Middle frontal gyrus (tissue), 1 donor: ENCODE measurements around the gene FBN2.
"Not testable (repeated sequence)": the region's sequence is repeated elsewhere in the genome, so short reads cannot be mapped to it uniquely, and the experiment has no call there.

Experiments used
- DNase-seq: peaks from one replicate; pipeline ENCODE4 v3.0.0-alpha.2; 2015; ENCODE audit warnings: low spot score; ENCODE audit errors: extremely low spot score

The FBN2 gene

DNA sequence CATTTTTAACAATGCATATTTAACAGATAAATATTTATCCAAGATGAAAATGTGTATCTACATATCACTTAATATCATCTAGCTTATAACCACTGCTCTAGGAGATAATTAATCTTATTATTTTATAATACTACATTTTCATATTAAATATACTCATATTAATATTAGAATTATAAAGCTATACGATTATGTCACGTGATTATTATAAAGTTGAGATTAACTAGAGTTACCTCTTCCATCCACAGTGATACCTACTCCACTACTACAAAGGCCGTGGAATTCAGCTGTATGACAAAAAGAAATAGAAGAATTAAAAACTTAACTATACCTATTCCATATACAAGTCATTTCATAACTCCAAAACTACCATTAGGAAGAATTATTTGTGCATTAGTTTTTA, 171.9 kb downstream of the FBN2 start:
- no peak for DNase-seq

DNA sequence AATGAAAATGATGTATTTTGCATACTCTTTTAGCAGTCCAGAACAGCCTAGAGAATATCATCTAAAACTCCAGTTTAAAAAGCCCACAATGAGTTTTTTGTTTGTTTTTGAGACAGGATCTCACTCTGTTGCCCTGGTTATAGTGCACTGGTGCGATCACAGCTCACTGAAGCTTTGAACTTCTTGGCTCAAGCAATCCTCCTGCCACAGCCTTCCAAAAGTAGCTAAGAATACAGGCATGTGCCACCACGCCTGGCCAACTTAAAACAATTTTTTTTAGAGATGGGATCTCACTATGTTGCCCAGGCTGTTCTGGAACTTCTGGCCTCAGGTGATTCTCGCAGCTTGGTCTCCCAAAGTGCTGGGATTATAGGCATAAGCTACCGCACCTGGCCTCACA, 175.7 kb downstream of the FBN2 start:
- no peak for DNase-seq

DNA sequence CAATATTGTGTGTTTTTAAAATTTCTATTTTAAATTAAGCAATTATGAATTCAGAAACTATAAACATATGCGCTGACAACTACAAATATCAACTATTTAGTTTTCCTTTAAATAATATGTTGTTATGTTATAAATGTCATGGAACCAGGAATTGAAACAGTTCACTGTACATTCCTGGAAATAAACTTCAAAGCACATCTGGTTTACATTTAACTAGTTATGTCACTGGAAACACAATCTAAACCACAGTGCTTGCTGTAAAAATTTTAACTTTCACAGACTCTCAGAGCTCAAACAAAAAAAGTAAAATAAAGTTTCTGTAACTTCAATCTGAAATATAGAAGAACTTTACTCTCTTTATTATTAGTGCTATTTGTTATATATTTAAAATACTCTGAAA, 179.2 kb downstream of the FBN2 start:
- no peak for DNase-seq

DNA sequence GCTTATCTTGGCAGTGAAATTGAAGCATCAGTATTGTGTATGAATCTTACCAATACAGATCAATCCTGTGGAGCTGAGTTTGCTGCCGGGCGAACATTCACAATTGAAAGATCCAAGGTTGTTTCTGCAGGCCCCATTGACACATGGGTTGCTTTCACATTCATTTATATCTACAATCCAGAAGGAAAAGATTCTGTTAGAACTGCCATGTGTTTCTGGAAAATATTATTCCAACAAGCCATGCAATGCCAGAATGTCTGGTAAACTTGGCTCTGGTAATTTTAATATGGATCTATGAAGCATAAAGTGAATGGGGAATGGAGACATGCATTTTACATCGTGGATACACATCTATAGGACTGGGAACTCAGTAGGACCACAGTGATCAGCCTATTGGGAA, 180.8 kb downstream of the FBN2 start:
- no peak for DNase-seq

DNA sequence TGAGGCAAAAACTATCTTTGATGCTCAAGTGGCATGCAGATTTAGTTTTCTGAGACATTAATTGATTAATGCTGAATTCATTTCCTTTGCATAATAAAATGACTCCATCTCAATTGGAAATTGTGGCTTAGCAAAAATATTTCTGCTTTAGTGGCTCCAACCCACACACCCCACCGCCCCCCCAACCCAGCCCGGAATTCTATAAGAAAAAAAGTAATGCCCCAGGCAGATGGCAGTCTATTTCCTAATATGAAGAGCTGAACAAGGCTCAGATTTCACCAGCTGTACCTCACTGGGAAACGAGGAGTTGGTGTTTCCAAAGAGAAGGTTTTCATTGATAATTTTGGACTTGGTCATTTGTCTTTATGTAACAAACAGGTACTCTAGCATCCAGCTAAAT, 182.1 kb downstream of the FBN2 start:
- no peak for DNase-seq

DNA sequence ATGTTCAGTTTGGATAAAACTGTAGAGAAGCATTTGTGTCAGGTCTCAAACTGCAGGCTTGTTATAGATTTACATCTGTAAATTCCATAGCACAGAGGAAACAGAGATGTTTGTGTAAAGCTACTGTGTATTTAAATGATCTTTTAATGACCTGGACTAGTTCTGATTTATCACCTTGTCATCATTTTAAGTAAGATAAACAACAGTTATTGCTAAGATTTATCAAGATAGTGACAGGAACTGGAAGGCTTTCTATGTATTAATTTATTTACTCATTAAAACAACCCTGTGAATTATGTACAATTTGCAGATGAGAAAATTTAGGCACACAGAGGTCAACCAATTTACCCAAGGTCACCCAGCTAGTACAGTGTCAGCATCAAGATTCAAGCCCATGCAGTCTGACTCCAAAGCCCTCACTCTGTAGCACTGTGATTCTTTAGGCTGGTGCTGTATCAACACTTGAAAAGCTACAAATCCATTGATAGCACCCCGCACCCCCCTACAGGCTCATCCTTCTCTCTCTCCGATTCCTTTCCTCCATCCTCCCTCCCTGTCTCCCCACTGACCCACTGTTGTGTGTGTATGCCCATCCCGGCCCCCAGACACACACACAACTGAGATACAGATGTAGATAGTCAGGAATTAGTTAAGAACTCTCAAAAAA, 184.5 kb downstream of the FBN2 start:
- no peak for DNase-seq

DNA sequence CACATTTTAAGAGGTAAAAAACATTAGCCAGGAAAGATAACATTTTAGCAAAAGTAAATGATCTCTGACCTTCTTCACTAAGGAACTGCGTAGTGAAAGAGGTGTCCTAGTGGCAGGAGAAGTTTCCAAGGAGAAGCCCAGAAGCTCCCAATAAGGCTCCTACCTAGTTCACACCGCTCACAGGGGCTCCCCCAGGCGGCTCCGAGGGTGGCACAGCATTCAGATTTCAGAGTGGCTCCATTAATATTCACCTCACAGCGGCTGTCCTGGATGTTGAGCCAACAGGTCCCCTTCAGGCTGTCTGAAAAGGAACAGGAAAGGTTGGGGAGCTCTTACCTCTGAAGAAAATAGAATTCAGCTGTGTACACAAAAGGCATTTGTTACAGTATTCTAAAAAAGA, 187.3 kb downstream of the FBN2 start:
- no peak for DNase-seq

DNA sequence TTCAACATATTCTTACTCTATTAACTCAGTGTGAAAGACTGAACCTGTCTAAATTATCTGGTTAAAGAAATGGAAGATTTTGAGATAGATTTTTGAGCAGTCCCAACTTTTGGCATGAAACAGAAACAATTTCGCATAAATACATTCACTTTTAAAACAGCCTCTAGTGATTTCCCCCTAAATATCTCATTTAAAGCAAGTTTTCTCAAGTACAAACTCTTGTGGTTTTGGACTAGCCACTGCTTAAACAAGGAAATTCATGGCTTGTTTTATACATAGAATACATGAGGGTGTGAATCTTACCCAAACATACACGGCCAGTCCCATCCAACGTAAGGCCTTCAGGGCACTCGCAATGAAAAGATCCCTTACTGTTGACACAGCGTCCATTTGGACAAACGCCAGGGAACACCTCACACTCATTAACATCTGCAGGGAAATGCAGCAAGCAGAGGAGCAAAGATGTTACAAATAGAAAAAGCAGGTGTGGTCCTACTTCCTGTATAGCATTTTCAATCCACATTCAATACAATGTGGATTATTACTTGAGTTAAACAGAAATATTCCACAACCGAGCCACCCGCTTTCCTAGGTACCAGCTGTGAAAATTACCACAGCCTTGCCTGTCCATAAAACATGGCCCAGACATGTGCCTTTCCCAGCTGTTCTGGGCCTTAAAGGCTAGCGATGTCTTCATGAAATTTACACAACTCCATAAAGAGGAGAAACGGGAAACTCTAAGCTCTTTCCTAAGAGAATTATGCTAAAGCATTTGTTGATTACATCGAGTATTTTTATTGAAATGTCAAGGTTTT, 188.8 kb downstream of the FBN2 start:
- no peak for DNase-seq

DNA sequence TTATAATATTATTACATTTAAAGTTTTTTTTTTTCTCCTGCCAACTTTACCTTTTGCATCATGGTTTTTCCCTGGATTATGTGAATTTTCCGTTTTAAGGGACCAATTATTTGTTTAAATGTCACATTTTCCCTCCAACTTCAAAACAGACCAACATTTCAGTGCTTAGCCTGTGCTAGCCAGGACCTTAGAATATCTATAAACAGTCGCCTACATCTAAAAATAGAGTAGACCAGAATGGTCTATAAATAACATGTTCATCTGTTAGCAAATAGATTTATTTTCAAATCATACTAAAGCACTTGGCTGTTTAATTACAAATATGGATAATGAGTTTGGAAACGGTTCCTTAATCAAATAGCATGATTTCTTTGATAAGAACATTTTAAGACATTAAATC, 192.0 kb downstream of the FBN2 start:
- DNase-seq = no peak

DNA sequence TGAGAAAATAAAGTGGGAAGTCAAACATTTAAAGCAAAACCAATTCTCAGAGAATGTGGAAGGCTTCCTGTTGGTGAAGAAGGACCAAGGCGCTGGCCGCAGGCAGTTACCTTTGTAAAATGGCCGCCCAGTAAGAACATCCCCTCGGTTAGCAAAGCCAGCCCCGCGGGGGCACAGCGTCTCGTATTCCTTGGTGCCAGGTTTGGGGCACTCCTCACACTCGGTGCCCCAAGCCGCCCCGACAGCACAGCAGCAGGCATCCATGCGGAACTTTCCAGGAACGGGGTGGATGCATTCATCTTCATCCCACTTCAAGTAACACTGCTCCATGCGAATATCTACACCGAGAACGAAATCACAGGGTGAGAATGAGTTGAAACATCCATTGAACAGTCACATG, 192.8 kb downstream of the FBN2 start:
- no peak for DNase-seq

DNA sequence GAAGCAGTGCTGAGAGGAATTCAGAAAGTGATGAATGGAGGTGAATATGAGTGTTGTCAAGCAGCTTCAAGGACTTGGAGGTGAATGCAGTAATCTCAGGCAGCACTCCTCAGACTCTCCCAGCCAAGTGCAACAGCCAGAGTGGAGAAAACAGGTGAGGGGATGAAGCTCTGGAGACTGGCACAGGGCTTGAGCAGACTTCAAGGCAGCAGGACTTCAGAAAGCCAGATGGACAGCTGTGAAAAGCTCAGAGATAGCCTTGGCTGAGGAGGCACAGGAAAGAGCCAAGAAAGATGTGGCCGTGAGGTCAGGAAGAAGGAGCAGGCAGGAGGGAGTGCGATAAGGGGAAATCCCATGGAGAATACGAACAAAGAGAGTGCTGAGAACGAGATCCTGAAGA, 194.9 kb downstream of the FBN2 start:
- DNase-seq = no peak

DNA sequence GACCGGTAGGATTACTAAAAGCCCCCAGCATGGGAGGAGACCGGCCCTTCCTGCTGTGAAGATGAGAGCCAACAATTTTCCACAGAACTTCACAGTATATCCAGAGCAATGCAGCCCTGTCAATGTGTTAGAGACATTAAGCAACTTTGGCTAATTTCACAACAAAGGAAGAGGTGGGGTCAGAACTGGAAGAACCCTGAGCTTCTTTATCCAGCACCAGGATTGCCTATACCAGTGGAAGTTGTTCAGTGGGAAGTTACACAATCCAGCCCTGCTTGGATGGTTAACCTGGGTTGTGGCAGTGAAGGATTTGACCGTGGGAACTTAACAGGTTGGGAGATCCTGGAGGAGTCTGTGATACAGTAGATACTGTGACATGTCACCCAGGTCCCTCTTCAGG, 197.0 kb downstream of the FBN2 start:
- DNase-seq = no peak

DNA sequence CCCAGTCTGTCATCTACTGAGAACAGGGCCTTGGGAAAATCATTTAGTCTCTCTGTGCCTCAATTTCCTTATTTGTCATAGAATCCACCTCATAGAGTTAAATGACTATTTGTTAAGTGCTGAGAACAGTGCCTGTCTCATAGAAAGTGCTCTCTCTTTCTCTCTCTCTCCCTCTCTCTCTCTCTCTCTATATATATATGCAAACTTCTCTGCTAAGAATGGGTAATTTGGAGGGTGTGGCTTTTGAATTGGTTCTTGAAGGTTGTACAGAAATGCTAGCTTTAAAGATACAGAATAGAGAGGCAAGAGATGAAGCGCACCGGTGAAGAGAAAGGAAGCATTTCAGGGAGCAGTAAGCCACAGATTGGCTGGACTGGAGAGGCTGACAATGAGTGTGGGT, 197.4 kb downstream of the FBN2 start:
- no peak for DNase-seq

DNA sequence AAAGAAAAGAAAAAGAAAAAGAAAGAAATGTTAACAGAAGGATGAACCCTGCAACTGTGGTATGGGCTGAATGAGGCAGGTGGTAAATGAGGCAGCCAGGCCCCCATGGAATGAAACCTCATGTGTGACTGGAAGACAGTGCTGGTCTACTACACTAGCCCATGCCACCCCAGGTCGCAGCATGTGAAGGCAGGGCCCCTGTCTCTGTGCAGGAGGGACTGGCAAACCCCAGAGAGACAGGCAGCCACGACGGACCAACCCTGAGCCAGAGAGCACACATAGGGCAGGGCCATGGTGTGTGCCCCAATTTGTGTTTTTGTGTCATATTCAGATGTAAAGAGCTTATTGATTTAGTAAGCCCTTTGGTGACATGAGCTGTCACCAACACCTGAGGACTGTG, 198.5 kb downstream of the FBN2 start:
- no peak for DNase-seq

DNA sequence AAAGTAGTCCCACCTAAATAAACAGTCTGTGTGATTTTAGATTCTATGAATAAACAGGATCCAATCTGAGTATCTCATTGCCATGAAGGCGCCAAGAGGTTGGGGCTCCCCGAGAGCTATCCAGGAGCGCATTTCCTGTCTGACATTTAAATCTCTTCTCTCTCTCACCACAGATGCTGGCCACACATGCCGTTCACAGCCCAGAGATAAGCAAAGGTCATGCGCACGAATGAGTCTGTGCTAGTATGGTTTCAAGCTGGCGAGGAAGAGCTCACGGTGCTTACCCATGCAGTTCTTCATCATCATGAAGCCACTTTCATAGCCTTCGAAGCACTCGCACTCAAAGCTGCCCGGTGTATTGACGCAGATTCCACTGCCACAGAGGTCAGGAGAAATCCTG, 199.4 kb downstream of the FBN2 start:
- DNase-seq = no peak

DNA sequence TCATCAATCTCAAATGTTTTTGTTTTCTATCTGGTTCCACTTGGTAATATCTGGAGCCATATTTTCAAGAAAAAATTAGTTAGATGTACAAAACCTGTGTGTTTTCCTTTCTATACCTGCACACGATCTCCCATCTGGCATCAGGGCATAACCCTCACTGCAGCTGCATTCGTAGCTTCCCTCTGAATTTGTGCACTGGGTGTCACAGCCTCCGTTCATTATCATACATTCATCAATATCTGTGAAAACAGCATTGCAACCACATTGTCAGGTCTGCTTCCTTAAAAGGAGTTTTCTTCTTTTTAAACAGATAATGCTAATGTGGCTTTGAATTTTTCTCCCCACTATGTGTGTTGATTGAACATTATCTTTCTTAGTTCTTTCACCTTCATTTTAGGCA, 202.7 kb downstream of the FBN2 start:
- no peak for DNase-seq

DNA sequence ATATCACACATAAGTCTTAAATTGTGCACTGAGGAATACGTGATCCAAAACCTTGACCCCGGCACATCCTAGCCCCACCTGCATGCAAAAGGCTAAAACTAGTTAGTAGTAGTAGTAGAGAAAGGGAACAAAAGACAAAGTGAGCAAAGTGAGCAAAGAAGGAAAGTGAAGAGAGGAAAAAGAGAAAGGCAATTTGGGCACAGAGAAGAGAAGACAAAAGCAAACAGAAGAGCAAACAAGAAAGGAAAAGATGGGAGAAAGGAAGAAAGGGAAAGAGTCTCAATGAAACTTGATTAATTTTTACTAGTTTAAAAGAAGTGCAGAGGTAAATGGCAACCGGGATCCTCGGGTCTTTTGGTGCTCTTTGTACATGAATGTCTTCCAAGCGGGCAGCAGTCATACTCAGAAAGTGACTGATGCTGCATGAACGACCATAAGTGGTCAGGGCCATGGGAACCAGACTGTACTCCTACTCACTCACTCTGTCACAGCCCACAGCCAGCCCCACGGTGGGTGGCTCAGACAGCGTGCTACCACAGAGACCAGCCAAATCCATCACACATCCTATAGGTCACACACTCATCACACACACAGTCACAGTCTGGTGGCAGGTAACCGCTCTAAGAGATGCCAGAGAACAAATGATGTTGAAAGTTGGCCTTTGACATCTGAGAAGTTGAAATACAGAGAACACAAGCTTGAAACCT, 203.9 kb downstream of the FBN2 start:
- no peak for DNase-seq

DNA sequence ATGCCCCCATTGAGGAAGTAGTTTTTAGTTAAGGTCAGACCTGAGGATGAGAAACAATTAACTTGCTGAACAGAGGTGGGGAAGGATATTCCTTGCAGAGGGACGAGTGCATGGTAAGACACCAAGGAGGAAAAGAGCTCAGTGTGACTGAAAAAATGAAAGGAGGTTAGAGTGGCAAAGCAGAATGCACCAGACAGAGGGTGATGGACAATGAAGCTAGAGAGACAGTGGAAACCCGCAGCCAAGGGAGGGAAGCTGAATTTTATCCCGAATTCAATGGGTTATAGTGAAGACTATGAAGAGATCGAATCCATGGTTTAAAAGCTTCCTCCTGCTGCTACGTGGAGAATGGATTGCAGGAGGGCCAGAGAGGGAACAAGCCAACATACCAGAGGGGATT, 206.8 kb downstream of the FBN2 start:
- DNase-seq = no peak

DNA sequence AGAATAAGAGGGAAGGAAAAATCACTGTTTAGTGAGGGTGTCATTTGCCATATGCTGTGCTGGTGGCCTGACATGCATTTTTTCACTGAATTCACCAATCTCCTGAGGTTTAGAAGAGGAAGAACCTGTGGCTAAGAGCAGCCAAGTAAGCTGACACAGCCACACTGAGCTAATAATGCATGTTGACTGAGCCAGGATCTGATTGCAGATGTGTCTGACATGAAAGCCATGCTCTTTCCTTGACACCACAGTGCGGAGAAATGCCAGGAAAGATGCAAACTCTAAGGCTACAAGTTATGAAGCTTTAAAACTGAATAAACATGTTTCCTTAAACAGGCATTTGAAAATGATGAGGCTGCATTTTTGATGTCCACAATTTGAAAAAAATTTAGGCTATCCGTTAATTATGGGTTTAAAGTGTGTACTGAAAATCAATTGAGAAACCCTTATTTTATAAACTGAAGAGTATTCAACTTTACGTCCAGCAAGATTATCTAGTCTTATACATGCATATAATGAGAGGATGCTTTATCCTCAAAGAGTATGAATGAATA, 208.6 kb downstream of the FBN2 start:
- DNase-seq = no peak

DNA sequence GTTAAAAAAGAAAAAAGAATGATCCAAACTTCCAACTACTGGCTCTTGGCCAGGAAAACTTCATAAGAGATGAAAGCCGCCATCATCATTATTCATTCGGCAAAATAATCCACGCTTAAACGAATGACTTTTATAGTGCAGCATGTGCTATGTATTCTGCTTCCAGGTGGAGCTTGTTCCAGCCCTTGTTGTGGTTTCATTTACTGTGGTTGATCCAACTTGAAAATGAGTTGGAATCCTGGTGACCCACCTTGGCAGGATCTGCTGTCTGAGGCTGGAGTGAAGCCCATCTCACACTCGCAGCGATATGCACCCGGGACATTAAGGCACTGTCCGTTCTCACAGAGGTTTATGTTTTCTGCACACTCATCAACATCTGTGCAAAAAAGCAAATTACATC, 209.6 kb downstream of the FBN2 start:
- DNase-seq = no peak

DNA sequence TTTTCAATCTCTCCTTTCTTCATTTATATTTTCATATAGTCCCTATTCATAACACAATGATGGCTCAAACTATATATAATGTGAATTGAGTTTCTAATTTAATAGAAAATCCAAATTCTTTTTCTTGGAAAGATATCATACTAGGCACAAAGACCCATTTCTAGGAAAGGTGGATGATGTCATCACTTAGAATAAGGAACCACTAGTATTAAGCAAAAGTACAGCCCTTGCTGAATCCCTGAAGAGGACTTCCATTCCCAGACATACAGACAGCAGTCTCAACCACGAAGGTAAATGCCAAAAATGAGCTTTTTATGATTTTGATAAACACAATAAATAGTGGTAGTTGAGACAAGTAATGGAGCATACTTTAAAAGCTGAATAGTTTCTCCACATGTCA, 210.0 kb downstream of the FBN2 start:
- DNase-seq = no peak

DNA sequence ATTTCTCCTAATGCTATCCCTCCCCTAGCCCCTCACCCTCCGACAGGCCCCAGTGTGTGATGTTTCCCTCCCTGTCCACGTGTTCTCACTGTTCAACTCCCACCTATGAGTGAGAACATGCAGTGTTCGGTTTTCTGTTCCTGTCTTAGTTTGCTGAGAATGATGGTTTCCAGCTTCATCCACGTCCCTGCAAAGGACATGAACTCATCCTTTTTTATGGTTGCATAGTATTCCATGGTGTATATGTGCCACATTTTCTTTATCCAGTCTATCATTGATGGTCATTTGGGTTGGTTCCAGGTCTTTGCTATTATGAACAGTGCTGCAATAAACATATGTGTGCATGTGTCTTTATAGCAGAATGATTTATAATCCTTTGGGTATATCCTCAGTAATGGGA, 216.6 kb downstream of the FBN2 start:
- DNase-seq = not testable (repeated sequence)
